LNCaP clone FGC (cell line): Measurements from ENCODE around the gene SLC9A3.

Experiments used
- DNase-seq: peaks from one replicate; pipeline ENCODE4 v3.0.0-alpha.2; 2011; ENCODE audit warnings: low read depth
- H3K4me3 ChIP-seq: 2 replicates; pipeline ENCODE4 v1.5.1; 2011; ENCODE audit warnings: mild to moderate bottlenecking, low read depth, low read length, control low read depth
- CTCF ChIP-seq: IDR thresholded peaks from 2 replicates; pipeline ENCODE4 v1.5.1; 2012; ENCODE audit warnings: mild to moderate bottlenecking; ENCODE audit not compliant: control insufficient read depth, insufficient read depth; ENCODE audit errors: extremely low read depth

Gene SLC9A3

GRCh38 chr5:483434-484140 is 40.7 kb downstream of the SLC9A3 start:
- no peak for TF ChIP-seq CTCF

DNA sequence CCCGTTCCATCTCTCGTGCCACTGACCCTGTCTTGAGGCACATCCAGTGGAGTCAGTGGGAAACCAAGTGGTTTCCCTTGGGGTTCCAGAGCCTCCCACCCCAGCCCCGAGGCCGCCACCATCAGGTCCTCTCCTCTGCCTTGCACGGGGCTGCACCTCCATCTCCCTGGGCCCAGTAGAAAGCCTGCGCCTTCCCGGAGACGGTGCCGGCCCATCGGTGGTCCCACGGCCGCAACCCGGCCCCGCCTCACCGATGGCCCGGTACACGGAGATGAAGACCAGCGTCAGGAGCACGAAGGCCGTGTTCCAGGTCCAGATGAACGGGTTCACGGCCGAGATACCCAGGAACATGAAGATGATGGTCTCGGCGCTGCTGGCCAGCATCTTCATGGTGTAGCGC is 41.2 kb downstream of the SLC9A3 start:
- TF ChIP-seq CTCF: no peak
- H3K4me3 ChIP-seq: no peak overlapping the region
- no peak for DNase-seq

More at GRCh38 chr5:483434-484140, 40.7 kb downstream of the SLC9A3 start:
- no peak for DNase-seq
- no peak overlapping the region for H3K4me3 ChIP-seq

DNA sequence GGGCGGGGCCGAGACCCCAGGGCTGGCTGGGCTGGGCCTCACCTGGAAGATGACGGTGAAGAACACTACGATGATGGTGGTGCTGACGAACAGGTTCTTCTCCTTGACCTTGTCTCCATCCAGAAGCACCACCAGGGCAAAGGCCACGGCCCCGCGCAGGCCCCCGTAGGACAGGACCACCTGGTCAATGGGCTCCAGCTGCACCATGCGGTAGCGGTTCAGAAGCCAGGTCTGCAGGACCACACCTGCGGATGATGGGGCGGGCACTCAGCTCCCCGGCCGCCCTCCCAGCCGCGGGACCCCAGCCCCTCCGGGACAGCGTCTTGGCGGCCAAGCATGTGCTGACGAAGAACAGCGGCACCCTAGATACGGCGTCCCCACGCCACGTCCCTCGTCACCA is 41.7 kb downstream of the SLC9A3 start:
- no peak for DNase-seq
- no peak for TF ChIP-seq CTCF
- no peak overlapping the region for H3K4me3 ChIP-seq

DNA sequence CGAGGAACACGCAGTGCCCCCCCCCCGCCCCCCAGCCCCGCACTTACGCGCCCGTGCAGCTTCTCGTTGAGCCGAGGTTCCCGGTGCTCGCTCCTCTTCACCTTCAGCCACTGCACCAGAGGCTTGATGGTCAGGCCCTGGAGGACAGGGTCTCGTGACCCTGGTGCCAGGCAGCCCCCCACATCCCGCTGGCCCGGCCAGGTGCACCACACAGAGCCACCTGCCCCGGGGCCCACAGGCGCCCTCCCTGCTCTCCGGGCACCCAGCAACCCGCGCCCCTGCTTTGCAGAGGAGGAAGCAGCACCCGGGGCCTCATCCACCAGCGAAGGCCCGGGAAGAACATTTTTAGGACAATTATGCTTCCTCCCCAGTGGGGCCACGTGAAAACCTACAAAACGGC is 42.2 kb downstream of the SLC9A3 start:
- H3K4me3 ChIP-seq: no peak overlapping the region
- DNase-seq: no peak
- TF ChIP-seq CTCF: no peak

DNA sequence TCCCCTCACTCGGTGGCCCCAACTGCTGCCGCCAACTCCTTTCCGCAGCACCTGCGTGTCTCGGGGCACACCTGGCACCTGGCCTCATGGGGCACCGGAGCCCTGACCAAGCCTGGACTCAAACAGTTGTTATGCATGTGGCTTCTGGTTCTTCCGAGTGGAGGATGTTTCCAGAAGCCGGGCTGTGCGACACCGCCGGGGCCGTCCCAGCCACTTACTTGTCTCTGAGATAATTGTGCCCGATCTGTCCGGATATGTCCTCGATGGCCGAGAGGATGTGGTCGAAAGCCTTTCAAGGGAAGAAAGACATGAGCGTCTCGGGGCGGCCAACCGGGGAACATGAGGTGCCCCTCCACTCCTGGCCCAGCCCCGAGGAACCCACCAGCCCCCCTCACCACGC is 42.9 kb downstream of the SLC9A3 start:
- TF ChIP-seq CTCF: no peak
- no peak for DNase-seq

DNA sequence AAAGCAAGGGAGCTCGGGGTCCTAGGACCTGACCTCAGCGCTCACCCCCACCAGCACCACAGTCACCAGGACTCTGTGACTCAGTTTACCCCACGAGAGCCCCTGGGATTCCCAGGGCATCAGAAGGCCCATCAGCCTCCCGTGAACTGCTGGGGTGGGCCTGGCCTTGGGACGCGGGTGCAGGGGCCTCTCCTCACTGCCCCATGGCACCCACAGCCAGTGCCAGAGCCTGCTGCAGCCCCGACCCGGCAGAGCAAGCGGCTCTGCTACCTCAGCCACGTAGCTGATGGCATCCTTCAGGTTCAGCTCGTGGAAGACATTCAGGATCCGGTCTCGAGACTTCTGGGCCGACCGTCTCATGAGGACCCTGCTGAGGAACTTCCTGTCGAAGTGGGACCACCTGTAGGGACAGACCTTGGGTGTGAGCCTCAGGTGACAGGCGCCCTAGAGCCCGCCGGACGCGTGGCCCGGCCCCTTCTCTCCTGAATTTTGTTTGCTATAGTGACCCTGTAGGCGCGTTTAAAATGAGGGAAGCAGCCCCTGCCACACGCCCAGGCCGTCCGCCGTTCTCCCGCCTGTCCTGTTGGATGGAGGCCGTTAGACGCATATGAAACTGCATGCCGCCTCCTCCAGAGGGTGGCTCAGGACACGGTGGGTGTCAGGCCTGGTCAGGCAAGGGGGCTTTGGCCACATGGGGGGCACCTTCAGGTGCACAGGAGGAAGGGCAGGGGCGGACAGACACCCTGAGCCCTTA is 44.5 kb downstream of the SLC9A3 start:
- no peak overlapping the region for H3K4me3 ChIP-seq
- DNase-seq: no peak
- TF ChIP-seq CTCF: no peak

More for the DNA sequence above, 42.9 kb downstream of the SLC9A3 start:
- no peak overlapping the region for H3K4me3 ChIP-seq
